Measurements from ENCODE around the gene ROBO1. TPM values are rescaled to one million over a fixed set of nuclear protein-coding genes. Genes with fewer than 3 reads are reported as not detected.

ROBO1 gene
- total RNA-seq, 1 donor from 2014 or later = 19.4 TPM

GRCh38 chr3:78788839-78789238, 979.0 kb downstream of the ROBO1 start:
- no peak for TF ChIP-seq CTCF (conservative IDR thresholded peaks at IDR 0.05; ENCODE audit: low read depth, low read length)
- no peak overlapping the region for H3K4me3 ChIP-seq (ENCODE audit: low read depth, low read length)
- no peak for DNase-seq (ENCODE audit: low read depth)

- no peak for TF ChIP-seq CTCF (conservative IDR thresholded peaks at IDR 0.05; ENCODE audit: low read depth, low read length)
- no peak for DNase-seq (ENCODE audit: low read depth)
- H3K4me3 ChIP-seq (ENCODE audit: low read depth, low read length) = no peak overlapping the region
Observed at GRCh38 chr3:78785004-78785403, 982.8 kb downstream of the ROBO1 start.

GRCh38 chr3:78781351-78781750, 986.4 kb downstream of the ROBO1 start:
- no peak for TF ChIP-seq CTCF (conservative IDR thresholded peaks at IDR 0.05; ENCODE audit: low read depth, low read length)
- no peak for DNase-seq (ENCODE audit: low read depth)
- H3K4me3 ChIP-seq (ENCODE audit: low read depth, low read length) = no peak overlapping the region

GRCh38 chr3:78765671-78766485, 1001.9 kb downstream of the ROBO1 start:
- no peak for TF ChIP-seq CTCF (conservative IDR thresholded peaks at IDR 0.05; ENCODE audit: low read depth, low read length)
- H3K4me3 ChIP-seq (ENCODE audit: low read depth, low read length) = no peak overlapping the region
- DNase-seq (ENCODE audit: low read depth) = no peak

- no peak overlapping the region for H3K4me3 ChIP-seq (ENCODE audit: low read depth, low read length)
- no peak for DNase-seq (ENCODE audit: low read depth)
- no peak for TF ChIP-seq CTCF (conservative IDR thresholded peaks at IDR 0.05; ENCODE audit: low read depth, low read length)
Observed at GRCh38 chr3:78764634-78765033, 1003.2 kb downstream of the ROBO1 start.

GRCh38 chr3:78762121-78762520, 1005.7 kb downstream of the ROBO1 start:
- H3K4me3 ChIP-seq (ENCODE audit: low read depth, low read length) = no peak overlapping the region
- TF ChIP-seq CTCF (conservative IDR thresholded peaks at IDR 0.05; ENCODE audit: low read depth, low read length) = no peak
- no peak for DNase-seq (ENCODE audit: low read depth)

- TF ChIP-seq CTCF (conservative IDR thresholded peaks at IDR 0.05; ENCODE audit: low read depth, low read length) = no peak
- no peak overlapping the region for H3K4me3 ChIP-seq (ENCODE audit: low read depth, low read length)
- no peak for DNase-seq (ENCODE audit: low read depth)
Observed at GRCh38 chr3:78761126-78761525, 1006.7 kb downstream of the ROBO1 start.

All from epithelial cell of proximal tubule (primary cell).